Measurements from ENCODE around the gene OR5K1. TPM values are rescaled to one million over a fixed set of nuclear protein-coding genes. Genes with fewer than 3 reads are reported as not detected.

The OR5K1 gene
- total and polyA plus RNA-seq, 9 donors: not detected

DNA sequence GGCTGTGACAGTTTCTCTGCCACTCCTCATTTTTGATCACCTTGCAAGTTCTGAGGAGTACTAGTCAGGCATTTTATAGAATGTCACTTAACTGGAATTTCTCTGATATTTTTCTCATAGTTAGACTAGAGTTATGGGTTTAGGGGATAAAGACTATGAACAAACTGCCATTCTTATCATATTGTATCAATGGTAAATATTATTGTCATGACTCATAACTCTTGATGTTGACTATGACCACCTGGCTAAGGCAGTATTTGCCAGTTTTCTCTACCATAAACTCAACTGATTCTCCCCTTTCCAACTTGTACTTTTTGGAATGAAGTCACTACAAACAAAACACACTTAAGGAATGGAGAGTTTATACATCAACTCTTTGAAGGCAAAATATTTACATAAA is 22.7 kb upstream of the OR5K1 start:
- Histone ChIP-seq H3K27ac (no peak overlapping the region), H3K4me1 (ENCODE audit: insufficient read depth) (no peaks in the 10 kb centered on the region), H3K36me3 (no peaks in the 10 kb centered on the region), H3K4me3 (no peak overlapping the region), H3K27me3 (no peaks in the 10 kb centered on the region), H3K9me3 (no peaks in the 10 kb centered on the region)
- DNase-seq: no peak
- intact Hi-C loops (cut with DNase I): no loop called here
- TF ChIP-seq CTCF (IDR thresholded peaks at IDR 0.05) (no peak), EP300 (IDR thresholded peaks at IDR 0.05) (no peak), POLR2A (IDR thresholded peaks at IDR 0.05) (no peak)

- DNase-seq: no peak
- intact Hi-C loops (cut with DNase I): no loop called here
- Histone ChIP-seq H3K36me3 (no peaks in the 10 kb centered on the region), H3K27ac (no peak overlapping the region), H3K27me3 (no peaks in the 10 kb centered on the region), H3K4me3 (no peak overlapping the region), H3K4me1 (ENCODE audit: insufficient read depth) (no peaks in the 10 kb centered on the region), H3K9me3 (no peaks in the 10 kb centered on the region)
- TF ChIP-seq CTCF (IDR thresholded peaks at IDR 0.05): no peak
- TF ChIP-seq EP300 (IDR thresholded peaks at IDR 0.05): no peak
- no peak for TF ChIP-seq POLR2A (IDR thresholded peaks at IDR 0.05)
- 79 to 82% (median 80%) methylated on average over 5 of the region's 5 CpGs for WGBS, 3 donors
These were observed 17.0 kb upstream of the OR5K1 start for GRCh38 chr3:98445949-98446406.

- WGBS, 3 donors: 86 to 94% (median 87%) methylated on average over 7 of the region's 7 CpGs
- Histone ChIP-seq H3K4me1 (ENCODE audit: insufficient read depth) (no peaks in the 10 kb centered on the region), H3K27ac (no peak overlapping the region), H3K4me3 (no peak overlapping the region), H3K27me3 (no peaks in the 10 kb centered on the region), H3K9me3 (no peaks in the 10 kb centered on the region), H3K36me3 (no peaks in the 10 kb centered on the region)
- no peak for TF ChIP-seq POLR2A (IDR thresholded peaks at IDR 0.05)
- TF ChIP-seq CTCF (IDR thresholded peaks at IDR 0.05): no peak
- TF ChIP-seq EP300 (IDR thresholded peaks at IDR 0.05): no peak
- intact Hi-C loops (cut with DNase I): no loop called here
- DNase-seq: no peak
These were observed 13.3 kb upstream of the OR5K1 start for GRCh38 chr3:98449606-98450193.

- intact Hi-C loops (cut with DNase I): no loop called here
- TF ChIP-seq POLR2A (IDR thresholded peaks at IDR 0.05) (no peak), EP300 (IDR thresholded peaks at IDR 0.05) (no peak), CTCF (IDR thresholded peaks at IDR 0.05) (no peak)
- Histone ChIP-seq H3K4me3 (no peak overlapping the region), H3K4me1 (ENCODE audit: insufficient read depth) (no peaks in the 10 kb centered on the region), H3K36me3 (no peaks in the 10 kb centered on the region), H3K27ac (no peak overlapping the region), H3K9me3 (no peaks in the 10 kb centered on the region), H3K27me3 (no peaks in the 10 kb centered on the region)
- 72 to 84% (median 73%) methylated on average over 4 of the region's 4 CpGs for WGBS, 3 donors
- DNase-seq: no peak
These were observed 12.6 kb upstream of the OR5K1 start for GRCh38 chr3:98450372-98450771.

All from ovary (tissue), 9 donors.